Endodermal cell (in vitro differentiated cells): ENCODE data around the gene PTRH2. TPM values are rescaled to one million over a fixed set of nuclear protein-coding genes. Genes with fewer than 3 reads are reported as not detected.

Experiments used
- DNase-seq: peaks from one replicate; pipeline ENCODE4 v3.0.0-alpha.2; 2017
- H3K27ac ChIP-seq: 2 replicates; pipeline ENCODE4 v1.5.1; 2013; ENCODE audit warnings: mild to moderate bottlenecking, low read depth, low read length, moderate library complexity
- H3K27me3 ChIP-seq: 2 replicates; pipeline ENCODE4 v1.6.1; 2013; ENCODE audit warnings: mild to moderate bottlenecking, low read length, moderate library complexity; ENCODE audit not compliant: insufficient read depth, control insufficient read depth, poor library complexity, severe bottlenecking
- H3K36me3 ChIP-seq: 2 replicates; pipeline ENCODE4 v1.7.0; 2013; ENCODE audit warnings: mild to moderate bottlenecking, low read length, moderate library complexity; ENCODE audit not compliant: control insufficient read depth, insufficient read depth
- H3K4me1 ChIP-seq: one replicate; pipeline ENCODE4 v1.7.0; 2013; ENCODE audit warnings: low read length; ENCODE audit not compliant: control insufficient read depth, insufficient read depth
- H3K4me3 ChIP-seq: 2 replicates; pipeline ENCODE4 v1.5.1; 2013; ENCODE audit warnings: mild to moderate bottlenecking, low read length, moderate library complexity
- H3K9ac ChIP-seq: 2 replicates; pipeline ENCODE4 v1.6.1; 2013; ENCODE audit warnings: mild to moderate bottlenecking, low read length, moderate library complexity; ENCODE audit not compliant: poor library complexity, severe bottlenecking; ENCODE audit errors: extremely low read depth
- H3K9me3 ChIP-seq: 2 replicates; pipeline ENCODE4 v1.6.1; 2013; ENCODE audit warnings: mild to moderate bottlenecking, low read length, moderate library complexity; ENCODE audit not compliant: control insufficient read depth
- H3K27ac Mint-ChIP-seq: 2 replicates; pipeline ENCODE4 v1.8.0; 2020; ENCODE audit warnings: mixed read lengths
- H3K27me3 Mint-ChIP-seq: 2 replicates; pipeline ENCODE4 v1.8.0; 2021; ENCODE audit warnings: mild to moderate bottlenecking, mixed read lengths; ENCODE audit not compliant: insufficient read depth
- H3K36me3 Mint-ChIP-seq: 2 replicates; pipeline ENCODE4 v1.8.0; 2020; ENCODE audit warnings: low read depth, mixed read lengths
- H3K4me1 Mint-ChIP-seq: 2 replicates; pipeline ENCODE4 v1.8.0; 2020; ENCODE audit warnings: mixed read lengths
- H3K4me3 Mint-ChIP-seq: 2 replicates; pipeline ENCODE4 v1.8.0; 2020; ENCODE audit warnings: mild to moderate bottlenecking, moderate library complexity, mixed read lengths
- H3K9me3 Mint-ChIP-seq: 2 replicates; pipeline ENCODE4 v1.8.0; 2020; ENCODE audit warnings: mild to moderate bottlenecking, mixed read lengths
- CTCF ChIP-seq: fragments of 200-600 bp; sonication (generic); conservative IDR thresholded peaks from 2 replicates; pipeline ENCODE4 v1.5.0; 2021; ENCODE audit warnings: antibody characterized with exemption, mild to moderate bottlenecking
- WGBS, 2 experiments: methylation state at CpG; one replicate each; pipeline versions ENCODE4 v1.1.5 to v1.1.7; 2013; ENCODE audit warnings: missing lambda C conversion rate in 2 of 2, mixed read lengths in 1 of 2; ENCODE audit not compliant: insufficient coverage in 1 of 2, insufficient read length in 1 of 2; 5-methylcytosine and 5-hydroxymethylcytosine counted together
- total RNA-seq, 2 donors: library from RNA; stranded (reverse); fragmentation: NEBNext Ultra II Directional in 1 of 2; extraction: Animal tissue kit (Norgen Biotek cat#: 25700) in 1 of 2; gene quantifications; 2 replicates in 1 of 2; 3 replicates in 1 of 2; pipeline ENCODE4 v1.2.1, GENCODE V29; 2021

Gene PTRH2
- total RNA-seq, 2 donors from 2014 or later = 21.6 to 23.6 TPM

- no peak overlapping the region for H3K4me3 ChIP-seq
- WGBS, 2 experiments = 97% methylated on average over 3 of the region's 4 CpGs; no CpG with 5 or more reads in 1 of the 2 experiments
- no peak for TF ChIP-seq CTCF
- no peak for DNase-seq
- no peak overlapping the region for H3K4me3 Mint-ChIP-seq
- no peaks in the 10 kb centered on the region for H3K4me1 ChIP-seq
- H3K27me3 ChIP-seq = no peaks in the 10 kb centered on the region
- no peaks in the 10 kb centered on the region for H3K9me3 ChIP-seq
- H3K27ac Mint-ChIP-seq = no peak overlapping the region
- no peaks in the 10 kb centered on the region for H3K9me3 Mint-ChIP-seq
- H3K27me3 Mint-ChIP-seq = no peaks in the 10 kb centered on the region
- H3K36me3 Mint-ChIP-seq = peaks cover 79% of the 10 kb centered on the region
- no peak overlapping the region for H3K9ac ChIP-seq
- no peak overlapping the region for H3K27ac ChIP-seq
- no peaks in the 10 kb centered on the region for H3K4me1 Mint-ChIP-seq
- peaks cover 100% of the 10 kb centered on the region for H3K36me3 ChIP-seq
Measured at GRCh38 chr17:59680314-59680713, 26.9 kb downstream of the PTRH2 start.

- 20 to 71% methylated on average over 1 to 2 of the region's 2 CpGs for WGBS, 2 experiments
- H3K4me3 ChIP-seq = no peak overlapping the region
- TF ChIP-seq CTCF = no peak
- H3K27ac Mint-ChIP-seq = peak overlapping the region; percentile 44
- peaks cover 100% of the 10 kb centered on the region for H3K36me3 ChIP-seq
- no peaks in the 10 kb centered on the region for H3K4me1 Mint-ChIP-seq
- H3K27me3 Mint-ChIP-seq = no peaks in the 10 kb centered on the region
- no peak overlapping the region for H3K9ac ChIP-seq
- H3K4me3 Mint-ChIP-seq = no peak overlapping the region
- no peak overlapping the region for H3K27ac ChIP-seq
- H3K4me1 ChIP-seq = no peaks in the 10 kb centered on the region
- no peak for DNase-seq
- peaks cover 82% of the 10 kb centered on the region for H3K36me3 Mint-ChIP-seq
- no peaks in the 10 kb centered on the region for H3K27me3 ChIP-seq
- H3K9me3 Mint-ChIP-seq = no peaks in the 10 kb centered on the region
- H3K9me3 ChIP-seq = no peaks in the 10 kb centered on the region
Measured at GRCh38 chr17:59678918-59679317, 28.3 kb downstream of the PTRH2 start.

- Mint-ChIP-seq H3K9me3 (no peaks in the 10 kb centered on the region), H3K4me3 (no peak overlapping the region), H3K36me3 (peaks cover 70% of the 10 kb centered on the region), H3K27ac (no peak overlapping the region), H3K4me1 (no peaks in the 10 kb centered on the region), H3K27me3 (no peaks in the 10 kb centered on the region)
- H3K9me3 ChIP-seq = no peaks in the 10 kb centered on the region
- no peaks in the 10 kb centered on the region for H3K27me3 ChIP-seq
- 91 to 97% methylated on average over 5 to 7 of the region's 7 CpGs for WGBS, 2 experiments
- no peak for TF ChIP-seq CTCF
- no peak overlapping the region for H3K9ac ChIP-seq
- DNase-seq = no peak
- peaks cover 99% of the 10 kb centered on the region for H3K36me3 ChIP-seq
- H3K4me3 ChIP-seq = no peak overlapping the region
- no peaks in the 10 kb centered on the region for H3K4me1 ChIP-seq
- no peak overlapping the region for H3K27ac ChIP-seq
Measured at GRCh38 chr17:59676716-59677115, 30.5 kb downstream of the PTRH2 start.
